Measurements from ENCODE around the gene RPS6KC1.

DNA sequence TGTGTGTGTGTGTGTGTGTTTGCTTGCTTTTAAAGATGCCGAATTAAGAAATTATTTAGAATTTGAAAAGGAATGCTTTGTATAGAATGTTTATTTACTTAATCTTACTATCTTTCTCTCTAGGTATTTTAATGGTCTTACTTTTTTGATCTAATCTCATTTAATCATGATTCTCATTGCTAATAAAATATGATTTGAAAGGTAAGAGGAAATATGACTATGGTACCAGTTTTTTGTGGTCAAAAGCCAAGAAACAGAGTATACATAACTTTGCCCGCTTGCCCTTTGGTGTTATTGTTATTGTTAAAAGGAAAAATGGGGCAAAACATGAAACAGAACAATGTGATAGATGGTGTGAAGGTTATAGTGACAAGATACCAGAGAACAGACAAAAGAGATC is 74.6 kb downstream of the RPS6KC1 start:
- TF ChIP-seq, protein P1, sequence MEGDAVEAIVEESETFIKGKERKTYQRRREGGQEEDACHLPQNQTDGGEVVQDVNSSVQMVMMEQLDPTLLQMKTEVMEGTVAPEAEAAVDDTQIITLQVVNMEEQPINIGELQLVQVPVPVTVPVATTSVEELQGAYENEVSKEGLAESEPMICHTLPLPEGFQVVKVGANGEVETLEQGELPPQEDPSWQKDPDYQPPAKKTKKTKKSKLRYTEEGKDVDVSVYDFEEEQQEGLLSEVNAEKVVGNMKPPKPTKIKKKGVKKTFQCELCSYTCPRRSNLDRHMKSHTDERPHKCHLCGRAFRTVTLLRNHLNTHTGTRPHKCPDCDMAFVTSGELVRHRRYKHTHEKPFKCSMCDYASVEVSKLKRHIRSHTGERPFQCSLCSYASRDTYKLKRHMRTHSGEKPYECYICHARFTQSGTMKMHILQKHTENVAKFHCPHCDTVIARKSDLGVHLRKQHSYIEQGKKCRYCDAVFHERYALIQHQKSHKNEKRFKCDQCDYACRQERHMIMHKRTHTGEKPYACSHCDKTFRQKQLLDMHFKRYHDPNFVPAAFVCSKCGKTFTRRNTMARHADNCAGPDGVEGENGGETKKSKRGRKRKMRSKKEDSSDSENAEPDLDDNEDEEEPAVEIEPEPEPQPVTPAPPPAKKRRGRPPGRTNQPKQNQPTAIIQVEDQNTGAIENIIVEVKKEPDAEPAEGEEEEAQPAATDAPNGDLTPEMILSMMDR (conservative IDR thresholded peaks at IDR 0.05 in 1 of 2, IDR thresholded peaks at IDR 0.05 in 1 of 2; ENCODE audit: extremely low read depth in 1 of 2, insufficient read depth in 1 of 2, low read depth in 1 of 2, low read length in 2 of 2) = no peak
- no peak for TF ChIP-seq EZH2 (IDR thresholded peaks at IDR 0.05; ENCODE audit: borderline replicate concordance, low read length)

All from mammary epithelial cell (primary cell).